Effector memory CD4-positive, alpha-beta T cell (primary cell): ENCODE measurements around the gene SNRPA.

ENCODE experiments used
- DNase-seq, 3 donors: peaks; one replicate each; pipeline ENCODE4 v3.0.0-alpha.2; 2020
- H3K27ac ChIP-seq: 2 replicates; pipeline ENCODE4 v1.7.0; 2013; ENCODE audit warnings: mild to moderate bottlenecking, low read length, moderate library complexity; ENCODE audit not compliant: insufficient read depth, poor library complexity, severe bottlenecking
- H3K27me3 ChIP-seq: replicated peaks from 2 replicates; pipeline ENCODE4 v1.7.0; 2013; ENCODE audit warnings: mild to moderate bottlenecking, low read length; ENCODE audit not compliant: insufficient read depth, control insufficient read depth, poor library complexity, severe bottlenecking
- H3K36me3 ChIP-seq: 2 replicates; pipeline ENCODE4 v1.7.0; 2013; ENCODE audit warnings: mild to moderate bottlenecking, low read length, moderate library complexity; ENCODE audit not compliant: control insufficient read depth, insufficient read depth
- H3K4me1 ChIP-seq: 2 replicates; pipeline ENCODE4 v1.7.0; 2013; ENCODE audit warnings: low read length, mild to moderate bottlenecking; ENCODE audit not compliant: control insufficient read depth, insufficient read depth, poor library complexity, severe bottlenecking
- H3K4me3 ChIP-seq: 2 replicates; pipeline ENCODE4 v1.7.0; 2013; ENCODE audit warnings: low read length, low read depth, mild to moderate bottlenecking; ENCODE audit not compliant: insufficient read depth, poor library complexity, severe bottlenecking
- H3K9me3 ChIP-seq: 2 replicates; pipeline ENCODE4 v1.7.0; 2013; ENCODE audit warnings: mild to moderate bottlenecking, low read length, moderate library complexity; ENCODE audit not compliant: control insufficient read depth

The SNRPA gene

GRCh38 chr19:40800997-40801377 is 50.0 kb downstream of the SNRPA start:
- Histone ChIP-seq H3K9me3 (no peaks in the 10 kb centered on the region), H3K4me1 (peaks cover 62% of the 10 kb centered on the region), H3K27ac (peak overlapping the region; percentile 74), H3K4me3 (peak overlapping the region; percentile 72), H3K36me3 (peaks cover 7% of the 10 kb centered on the region), H3K27me3 (no peaks in the 10 kb centered on the region)
- DNase-seq, result no peak

DNA sequence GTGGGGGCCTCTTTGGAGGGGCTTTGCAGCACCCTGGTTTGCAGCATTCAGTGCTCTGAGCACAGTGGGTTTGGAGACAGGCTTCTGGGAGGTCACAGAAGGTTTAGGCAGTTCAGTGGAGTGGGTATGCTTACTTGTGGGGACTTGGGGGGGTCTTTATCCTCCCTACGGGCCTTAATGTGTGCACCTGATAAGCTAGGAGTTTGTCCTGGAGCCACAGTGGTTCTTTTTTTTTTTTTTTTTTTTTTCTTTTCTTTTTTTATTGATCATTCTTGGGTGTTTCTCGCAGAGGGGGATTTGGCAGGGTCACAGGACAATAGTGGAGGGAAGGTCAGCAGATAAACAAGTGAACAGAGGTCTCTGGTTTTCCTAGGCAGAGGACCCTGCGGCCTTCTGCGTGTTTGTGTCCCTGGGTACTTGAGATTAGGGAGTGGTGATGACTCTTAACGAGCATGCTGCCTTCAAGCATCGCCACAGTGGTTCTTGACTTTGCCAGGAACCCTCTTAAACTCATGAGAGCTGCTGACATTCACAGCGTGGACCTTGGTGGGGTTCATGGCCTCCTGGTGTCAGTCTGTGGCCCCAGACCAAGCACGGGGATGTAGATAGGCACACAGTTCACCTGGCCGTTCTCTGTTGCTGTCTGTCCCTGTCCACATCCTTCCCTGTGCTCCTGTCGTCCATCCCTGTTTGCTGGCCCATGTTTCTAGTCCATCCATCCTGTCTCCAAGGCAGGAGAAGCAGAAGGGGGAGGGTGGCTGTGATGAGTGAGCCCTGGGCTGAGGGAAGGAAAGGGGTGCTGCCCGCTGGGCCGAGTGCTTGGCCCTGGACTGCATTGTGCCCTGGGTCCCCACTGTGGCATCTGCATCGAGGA is 50.7 kb downstream of the SNRPA start:
- peak overlapping the region; percentile 72 for H3K4me3 ChIP-seq
- peaks cover 7% of the 10 kb centered on the region for H3K36me3 ChIP-seq
- no peaks in the 10 kb centered on the region for H3K9me3 ChIP-seq
- H3K27me3 ChIP-seq, result no peaks in the 10 kb centered on the region
- DNase-seq, result no peak
- peaks cover 68% of the 10 kb centered on the region for H3K4me1 ChIP-seq
- peak overlapping the region; percentile 84 for H3K27ac ChIP-seq

- DNase-seq, result no peak
- H3K27ac ChIP-seq, result peak overlapping the region; percentile 84
- H3K36me3 ChIP-seq, result peaks cover 10% of the 10 kb centered on the region
- H3K4me1 ChIP-seq, result peaks cover 77% of the 10 kb centered on the region
- no peaks in the 10 kb centered on the region for H3K9me3 ChIP-seq
- H3K27me3 ChIP-seq, result no peaks in the 10 kb centered on the region
- H3K4me3 ChIP-seq, result peak overlapping the region; percentile 26
Observed at GRCh38 chr19:40802300-40803169, 51.5 kb downstream of the SNRPA start.

DNA sequence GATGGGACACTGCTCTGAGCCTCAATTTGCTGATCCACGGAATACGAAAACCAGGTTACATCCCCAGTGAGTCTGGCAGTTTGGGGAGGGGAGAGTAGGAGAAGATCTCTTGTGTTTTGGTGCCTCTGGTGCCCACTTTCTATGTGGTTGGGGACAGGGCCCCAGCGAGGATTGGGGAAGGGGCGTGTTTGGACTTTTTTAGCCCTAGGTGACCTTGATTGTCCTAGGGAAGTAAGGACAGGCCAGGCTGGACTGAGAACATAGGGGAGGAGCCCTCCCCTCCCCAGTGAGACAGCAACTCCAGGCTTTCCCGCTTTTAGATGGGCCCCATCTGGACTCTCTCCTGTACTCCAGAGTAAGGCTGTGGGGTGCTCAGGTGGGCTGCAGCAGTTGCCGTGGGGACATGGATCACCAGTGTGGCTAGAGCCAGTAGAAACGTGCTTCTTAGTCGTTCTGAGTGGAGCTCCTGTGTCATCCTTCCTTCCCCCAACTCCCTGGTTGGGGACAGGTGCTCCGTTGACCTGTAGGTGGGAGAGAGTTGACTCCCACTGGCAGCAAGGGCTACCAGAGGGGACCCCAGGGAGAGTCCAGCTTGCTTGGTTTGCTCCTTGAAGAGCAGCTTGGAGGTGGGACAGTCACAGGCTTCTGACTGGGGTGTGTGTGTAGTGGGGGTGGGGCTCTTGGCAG is 52.3 kb downstream of the SNRPA start:
- peak overlapping the region; percentile 84 for H3K27ac ChIP-seq
- H3K36me3 ChIP-seq, result peaks cover 18% of the 10 kb centered on the region
- H3K9me3 ChIP-seq, result no peaks in the 10 kb centered on the region
- peak overlapping the region; percentile 26 for H3K4me3 ChIP-seq
- no peaks in the 10 kb centered on the region for H3K27me3 ChIP-seq
- peaks cover 85% of the 10 kb centered on the region for H3K4me1 ChIP-seq
- DNase-seq, result no peak

GRCh38 chr19:40803857-40804782 is 53.1 kb downstream of the SNRPA start:
- peak overlapping the region; percentile 84 for H3K27ac ChIP-seq
- H3K4me1 ChIP-seq, result peaks cover 89% of the 10 kb centered on the region
- H3K36me3 ChIP-seq, result peaks cover 25% of the 10 kb centered on the region
- DNase-seq, result peak; percentile 52 to 66 (median 62)
- H3K4me3 ChIP-seq, result peak overlapping the region; percentile 26
- no peaks in the 10 kb centered on the region for H3K9me3 ChIP-seq
- H3K27me3 ChIP-seq, result no peaks in the 10 kb centered on the region

DNA sequence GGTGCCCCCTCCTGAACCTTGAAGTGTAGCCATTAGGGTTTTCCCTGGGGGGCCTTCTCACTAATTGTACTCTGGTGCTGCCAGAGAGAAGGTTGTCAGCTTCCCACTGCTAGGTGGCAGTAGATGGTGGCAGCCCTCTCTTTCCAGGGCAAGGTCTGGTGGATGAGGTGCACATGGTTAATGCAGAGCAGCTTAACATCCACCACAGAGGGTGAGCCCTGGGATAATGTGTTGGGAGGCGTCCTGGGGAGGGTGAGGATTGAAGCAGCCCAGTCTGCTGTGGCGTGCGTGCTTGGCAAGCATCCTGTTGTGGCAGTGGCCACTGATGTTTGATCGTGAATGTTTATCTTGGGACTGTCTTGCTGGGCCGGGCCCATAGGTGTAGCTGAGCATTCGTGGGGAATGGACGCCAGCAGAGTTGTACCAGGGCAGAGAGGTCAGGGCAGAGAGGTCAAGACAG is 53.8 kb downstream of the SNRPA start:
- H3K4me3 ChIP-seq, result no peak overlapping the region
- H3K27me3 ChIP-seq, result no peaks in the 10 kb centered on the region
- peak overlapping the region; percentile 84 for H3K27ac ChIP-seq
- peaks cover 91% of the 10 kb centered on the region for H3K4me1 ChIP-seq
- DNase-seq, result no peak
- H3K9me3 ChIP-seq, result no peaks in the 10 kb centered on the region
- peaks cover 29% of the 10 kb centered on the region for H3K36me3 ChIP-seq

DNA sequence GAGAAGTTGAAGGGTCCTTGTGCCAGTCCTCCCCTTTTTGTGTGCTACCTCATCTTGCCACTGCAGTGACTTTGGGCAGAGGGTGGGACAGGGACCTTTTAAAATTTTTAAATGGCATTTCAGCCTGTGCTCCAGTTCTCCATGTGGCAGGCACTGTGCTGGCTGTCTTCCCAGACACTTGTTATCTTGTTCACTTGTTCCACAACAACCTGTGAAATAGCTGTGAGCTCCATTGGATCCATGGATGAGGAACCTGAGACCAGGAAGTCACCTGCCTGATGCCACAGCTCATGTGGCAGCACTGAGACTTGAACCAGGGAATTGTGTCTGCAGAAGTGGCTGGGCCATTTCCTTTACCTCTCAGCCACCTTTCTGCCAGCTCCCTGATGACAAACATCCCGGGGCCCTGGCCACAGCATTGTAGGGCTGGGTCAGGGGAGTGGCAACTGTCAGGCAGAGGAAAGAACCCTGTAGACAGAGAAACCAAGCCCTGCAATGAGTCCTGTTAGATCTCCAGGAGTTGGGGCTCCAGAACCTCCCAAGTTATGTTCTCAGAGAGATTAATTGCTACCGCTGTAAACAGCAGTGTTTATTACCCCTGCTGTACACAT is 54.4 kb downstream of the SNRPA start:
- peak overlapping the region; percentile 84 for H3K27ac ChIP-seq
- H3K4me1 ChIP-seq, result peaks cover 91% of the 10 kb centered on the region
- peak; percentile 33 to 43 (median 35) for DNase-seq
- no peaks in the 10 kb centered on the region for H3K27me3 ChIP-seq
- no peaks in the 10 kb centered on the region for H3K9me3 ChIP-seq
- H3K36me3 ChIP-seq, result peaks cover 29% of the 10 kb centered on the region
- no peak overlapping the region for H3K4me3 ChIP-seq

DNA sequence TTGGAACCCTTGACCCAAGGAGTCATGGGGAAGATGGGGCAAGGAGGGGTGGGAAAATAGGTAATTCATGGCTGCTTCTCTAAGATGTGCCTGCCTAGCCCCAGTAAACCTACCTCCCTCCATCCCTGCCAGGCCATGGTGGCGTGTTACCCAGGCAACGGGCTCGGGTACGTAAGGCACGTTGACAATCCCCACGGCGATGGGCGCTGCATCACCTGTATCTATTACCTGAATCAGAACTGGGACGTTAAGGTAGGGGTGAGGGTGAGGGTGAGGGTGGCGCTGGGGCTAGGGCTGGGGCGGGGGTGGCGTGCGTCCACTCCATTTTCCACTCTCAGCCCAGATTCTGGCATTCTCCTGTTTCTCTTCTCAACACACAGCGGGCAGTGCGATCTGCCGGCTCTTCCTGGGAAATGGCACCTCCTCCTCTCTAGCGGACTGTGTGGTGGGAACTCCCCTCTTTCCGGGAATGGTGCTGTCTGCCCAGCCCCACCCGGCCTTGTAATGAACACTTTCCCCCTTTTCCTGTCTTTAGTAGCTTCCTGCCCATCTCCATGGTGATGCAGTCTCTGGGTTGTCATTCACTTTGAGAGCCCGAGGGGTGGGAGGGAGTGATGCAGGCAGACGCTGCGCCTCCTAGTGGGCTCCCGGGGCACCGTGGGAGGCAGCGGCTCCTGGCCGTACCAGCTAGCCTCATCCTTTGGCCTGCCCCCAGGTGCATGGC is 55.6 kb downstream of the SNRPA start:
- Histone ChIP-seq H3K27me3 (no peaks in the 10 kb centered on the region), H3K36me3 (peaks cover 22% of the 10 kb centered on the region), H3K9me3 (no peaks in the 10 kb centered on the region), H3K4me1 (peaks cover 87% of the 10 kb centered on the region), H3K4me3 (peak overlapping the region; percentile 20), H3K27ac (peak overlapping the region; percentile 84)
- peak; percentile 71 to 80 (median 75) for DNase-seq
